ENCODE data around the gene ACBD4. TPM values are rescaled to one million over a fixed set of nuclear protein-coding genes. Genes with fewer than 3 reads are reported as not detected.

Gene ACBD4
- total and polyA plus RNA-seq, 2 of the 13 experiments (the other 11 are each of a cell fraction or from before 2014, with no cell fraction given): 16.1 to 26.9 TPM

DNA sequence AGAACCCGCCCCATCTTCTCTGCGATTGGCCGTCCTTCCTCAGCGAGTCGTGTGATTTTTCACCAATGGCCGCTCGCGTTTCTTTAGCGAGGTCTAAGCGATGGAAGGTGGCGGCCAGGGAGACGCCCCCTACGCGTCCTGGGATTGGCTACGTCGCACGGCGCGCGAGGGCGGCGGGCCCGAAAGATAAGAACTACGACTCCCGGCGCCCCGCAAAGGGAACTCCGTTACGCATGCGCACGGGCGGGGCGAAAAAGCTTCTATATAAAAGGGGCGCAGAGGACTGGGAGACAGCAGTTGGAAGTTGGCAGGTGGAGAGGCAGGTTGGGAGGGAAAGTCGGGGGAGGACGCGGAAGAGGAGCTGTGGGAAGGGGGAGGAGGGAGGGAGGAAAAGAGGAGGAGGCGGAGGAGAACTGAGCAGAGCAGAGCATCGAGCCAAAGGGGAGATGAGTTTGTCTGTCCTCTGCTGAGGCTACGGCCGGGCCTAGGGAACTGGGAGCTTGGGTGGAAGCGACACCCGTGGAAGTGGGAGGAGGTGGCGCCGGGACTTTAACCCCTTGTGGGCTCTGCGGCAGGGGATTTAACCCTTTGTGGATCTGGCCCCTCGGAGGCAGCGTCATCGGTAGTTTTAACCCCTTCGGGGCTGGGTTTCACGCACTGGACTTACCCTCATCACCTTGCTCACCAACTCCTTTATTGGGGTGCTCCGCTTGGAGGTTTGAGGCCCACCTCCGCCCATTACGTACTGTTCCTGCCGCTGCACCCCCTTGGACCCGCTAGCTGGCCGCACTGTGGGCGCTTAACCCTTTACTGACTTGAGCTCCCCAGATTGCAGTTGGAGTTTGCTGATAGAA lies 12.9 kb downstream of the ACBD4 start, which contains the start of gene HEXIM1 (continued):
- TF ChIP-seq SNAPC2 (CRISPR knock-in tag; IDR thresholded peaks at IDR 0.05) (peak; percentile 58; the same call in 1 of the 2 replicates), ZFP36L1 (CRISPR knock-in tag; IDR thresholded peaks at IDR 0.05) (no peak; the same call in 1 of the 2 replicates), ZNF737 (CRISPR knock-in tag; IDR thresholded peaks at IDR 0.05; ENCODE audit: borderline replicate concordance) (no peak), ZNF709 (CRISPR knock-in tag; IDR thresholded peaks at IDR 0.05) (peak; percentile 86)
- TF ChIP-seq, protein P1, sequence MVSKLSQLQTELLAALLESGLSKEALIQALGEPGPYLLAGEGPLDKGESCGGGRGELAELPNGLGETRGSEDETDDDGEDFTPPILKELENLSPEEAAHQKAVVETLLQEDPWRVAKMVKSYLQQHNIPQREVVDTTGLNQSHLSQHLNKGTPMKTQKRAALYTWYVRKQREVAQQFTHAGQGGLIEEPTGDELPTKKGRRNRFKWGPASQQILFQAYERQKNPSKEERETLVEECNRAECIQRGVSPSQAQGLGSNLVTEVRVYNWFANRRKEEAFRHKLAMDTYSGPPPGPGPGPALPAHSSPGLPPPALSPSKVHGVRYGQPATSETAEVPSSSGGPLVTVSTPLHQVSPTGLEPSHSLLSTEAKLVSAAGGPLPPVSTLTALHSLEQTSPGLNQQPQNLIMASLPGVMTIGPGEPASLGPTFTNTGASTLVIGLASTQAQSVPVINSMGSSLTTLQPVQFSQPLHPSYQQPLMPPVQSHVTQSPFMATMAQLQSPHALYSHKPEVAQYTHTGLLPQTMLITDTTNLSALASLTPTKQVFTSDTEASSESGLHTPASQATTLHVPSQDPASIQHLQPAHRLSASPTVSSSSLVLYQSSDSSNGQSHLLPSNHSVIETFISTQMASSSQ (IDR thresholded peaks at IDR 0.05; ENCODE audit: low read depth): peak; percentile 74; the same call in 1 of the 2 replicates
- TF ChIP-seq, protein P1 (CRISPR knock-in tag; IDR thresholded peaks at IDR 0.05; ENCODE audit: borderline replicate concordance): peak; percentile 72
- TF ChIP-seq, protein P2, sequence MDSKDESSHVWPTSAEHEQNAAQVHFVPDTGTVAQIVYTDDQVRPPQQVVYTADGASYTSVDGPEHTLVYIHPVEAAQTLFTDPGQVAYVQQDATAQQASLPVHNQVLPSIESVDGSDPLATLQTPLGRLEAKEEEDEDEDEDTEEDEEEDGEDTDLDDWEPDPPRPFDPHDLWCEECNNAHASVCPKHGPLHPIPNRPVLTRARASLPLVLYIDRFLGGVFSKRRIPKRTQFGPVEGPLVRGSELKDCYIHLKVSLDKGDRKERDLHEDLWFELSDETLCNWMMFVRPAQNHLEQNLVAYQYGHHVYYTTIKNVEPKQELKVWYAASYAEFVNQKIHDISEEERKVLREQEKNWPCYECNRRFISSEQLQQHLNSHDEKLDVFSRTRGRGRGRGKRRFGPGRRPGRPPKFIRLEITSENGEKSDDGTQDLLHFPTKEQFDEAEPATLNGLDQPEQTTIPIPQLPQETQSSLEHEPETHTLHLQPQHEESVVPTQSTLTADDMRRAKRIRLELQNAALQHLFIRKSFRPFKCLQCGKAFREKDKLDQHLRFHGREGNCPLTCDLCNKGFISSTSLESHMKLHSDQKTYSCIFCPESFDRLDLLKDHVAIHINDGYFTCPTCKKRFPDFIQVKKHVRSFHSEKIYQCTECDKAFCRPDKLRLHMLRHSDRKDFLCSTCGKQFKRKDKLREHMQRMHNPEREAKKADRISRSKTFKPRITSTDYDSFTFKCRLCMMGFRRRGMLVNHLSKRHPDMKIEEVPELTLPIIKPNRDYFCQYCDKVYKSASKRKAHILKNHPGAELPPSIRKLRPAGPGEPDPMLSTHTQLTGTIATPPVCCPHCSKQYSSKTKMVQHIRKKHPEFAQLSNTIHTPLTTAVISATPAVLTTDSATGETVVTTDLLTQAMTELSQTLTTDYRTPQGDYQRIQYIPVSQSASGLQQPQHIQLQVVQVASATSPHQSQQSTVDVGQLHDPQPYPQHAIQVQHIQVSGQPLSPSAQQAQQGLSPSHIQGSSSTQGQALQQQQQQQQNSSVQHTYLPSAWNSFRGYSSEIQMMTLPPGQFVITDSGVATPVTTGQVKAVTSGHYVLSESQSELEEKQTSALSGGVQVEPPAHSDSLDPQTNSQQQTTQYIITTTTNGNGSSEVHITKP (CRISPR knock-in tag; IDR thresholded peaks at IDR 0.05; ENCODE audit: low read depth): peak; percentile 96
- TF ChIP-seq, protein P3, sequence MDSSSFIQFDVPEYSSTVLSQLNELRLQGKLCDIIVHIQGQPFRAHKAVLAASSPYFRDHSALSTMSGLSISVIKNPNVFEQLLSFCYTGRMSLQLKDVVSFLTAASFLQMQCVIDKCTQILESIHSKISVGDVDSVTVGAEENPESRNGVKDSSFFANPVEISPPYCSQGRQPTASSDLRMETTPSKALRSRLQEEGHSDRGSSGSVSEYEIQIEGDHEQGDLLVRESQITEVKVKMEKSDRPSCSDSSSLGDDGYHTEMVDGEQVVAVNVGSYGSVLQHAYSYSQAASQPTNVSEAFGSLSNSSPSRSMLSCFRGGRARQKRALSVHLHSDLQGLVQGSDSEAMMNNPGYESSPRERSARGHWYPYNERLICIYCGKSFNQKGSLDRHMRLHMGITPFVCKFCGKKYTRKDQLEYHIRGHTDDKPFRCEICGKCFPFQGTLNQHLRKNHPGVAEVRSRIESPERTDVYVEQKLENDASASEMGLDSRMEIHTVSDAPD (CRISPR knock-in tag; IDR thresholded peaks at IDR 0.05): no peak; the same call in 1 of the 2 replicates
- TF ChIP-seq, protein P4, sequence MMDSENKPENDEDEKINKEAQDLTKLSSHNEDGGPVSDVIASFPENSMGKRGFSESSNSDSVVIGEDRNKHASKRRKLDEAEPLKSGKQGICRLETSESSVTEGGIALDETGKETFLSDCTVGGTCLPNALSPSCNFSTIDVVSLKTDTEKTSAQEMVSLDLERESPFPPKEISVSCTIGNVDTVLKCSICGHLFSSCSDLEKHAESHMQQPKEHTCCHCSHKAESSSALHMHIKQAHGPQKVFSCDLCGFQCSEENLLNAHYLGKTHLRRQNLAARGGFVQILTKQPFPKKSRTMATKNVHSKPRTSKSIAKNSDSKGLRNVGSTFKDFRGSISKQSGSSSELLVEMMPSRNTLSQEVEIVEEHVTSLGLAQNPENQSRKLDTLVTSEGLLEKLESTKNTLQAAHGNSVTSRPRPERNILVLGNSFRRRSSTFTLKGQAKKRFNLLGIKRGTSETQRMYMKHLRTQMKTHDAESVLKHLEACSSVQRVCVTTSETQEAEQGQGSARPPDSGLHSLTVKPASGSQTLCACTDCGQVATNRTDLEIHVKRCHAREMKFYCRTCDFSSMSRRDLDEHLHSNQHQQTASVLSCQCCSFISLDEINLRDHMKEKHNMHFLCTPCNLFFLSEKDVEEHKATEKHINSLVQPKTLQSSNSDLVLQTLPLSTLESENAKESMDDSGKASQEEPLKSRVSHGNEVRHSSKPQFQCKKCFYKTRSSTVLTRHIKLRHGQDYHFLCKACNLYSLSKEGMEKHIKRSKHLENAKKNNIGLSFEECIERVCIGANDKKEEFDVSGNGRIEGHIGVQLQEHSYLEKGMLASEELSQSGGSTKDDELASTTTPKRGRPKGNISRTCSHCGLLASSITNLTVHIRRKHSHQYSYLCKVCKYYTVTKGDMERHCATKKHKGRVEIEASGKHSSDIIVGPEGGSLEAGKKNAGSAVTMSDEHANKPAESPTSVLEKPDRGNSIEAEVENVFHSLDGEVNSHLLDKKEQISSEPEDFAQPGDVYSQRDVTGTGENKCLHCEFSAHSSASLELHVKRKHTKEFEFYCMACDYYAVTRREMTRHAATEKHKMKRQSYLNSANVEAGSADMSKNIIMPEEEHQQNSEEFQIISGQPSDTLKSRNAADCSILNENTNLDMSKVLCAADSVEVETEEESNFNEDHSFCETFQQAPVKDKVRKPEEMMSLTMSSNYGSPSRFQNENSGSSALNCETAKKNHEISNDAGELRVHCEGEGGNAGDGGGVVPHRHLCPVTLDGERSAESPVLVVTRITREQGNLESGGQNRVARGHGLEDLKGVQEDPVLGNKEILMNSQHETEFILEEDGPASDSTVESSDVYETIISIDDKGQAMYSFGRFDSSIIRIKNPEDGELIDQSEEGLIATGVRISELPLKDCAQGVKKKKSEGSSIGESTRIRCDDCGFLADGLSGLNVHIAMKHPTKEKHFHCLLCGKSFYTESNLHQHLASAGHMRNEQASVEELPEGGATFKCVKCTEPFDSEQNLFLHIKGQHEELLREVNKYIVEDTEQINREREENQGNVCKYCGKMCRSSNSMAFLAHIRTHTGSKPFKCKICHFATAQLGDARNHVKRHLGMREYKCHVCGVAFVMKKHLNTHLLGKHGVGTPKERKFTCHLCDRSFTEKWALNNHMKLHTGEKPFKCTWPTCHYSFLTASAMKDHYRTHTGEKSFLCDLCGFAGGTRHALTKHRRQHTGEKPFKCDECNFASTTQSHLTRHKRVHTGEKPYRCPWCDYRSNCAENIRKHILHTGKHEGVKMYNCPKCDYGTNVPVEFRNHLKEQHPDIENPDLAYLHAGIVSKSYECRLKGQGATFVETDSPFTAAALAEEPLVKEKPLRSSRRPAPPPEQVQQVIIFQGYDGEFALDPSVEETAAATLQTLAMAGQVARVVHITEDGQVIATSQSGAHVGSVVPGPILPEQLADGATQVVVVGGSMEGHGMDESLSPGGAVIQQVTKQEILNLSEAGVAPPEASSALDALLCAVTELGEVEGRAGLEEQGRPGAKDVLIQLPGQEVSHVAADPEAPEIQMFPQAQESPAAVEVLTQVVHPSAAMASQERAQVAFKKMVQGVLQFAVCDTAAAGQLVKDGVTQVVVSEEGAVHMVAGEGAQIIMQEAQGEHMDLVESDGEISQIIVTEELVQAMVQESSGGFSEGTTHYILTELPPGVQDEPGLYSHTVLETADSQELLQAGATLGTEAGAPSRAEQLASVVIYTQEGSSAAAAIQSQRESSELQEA (CRISPR knock-in tag; IDR thresholded peaks at IDR 0.05; ENCODE audit: not compliant biosample characterization): peak; percentile 82
